K562 (cell line): ENCODE results near the gene CEP192.

Experiments used
- ADNP ChIP-seq: fragments of 200-800 bp; sonication (Bioruptor generic); IDR thresholded peaks from 2 replicates; pipeline ENCODE4 v1.6.1; 2016; ENCODE audit warnings: missing genetic modification characterization, missing compliant biosample characterization
- EGR1 ChIP-seq: fragments of 450-650 bp; conservative IDR thresholded peaks from 2 replicates; pipeline ENCODE4 v1.6.1; 2017; ENCODE audit warnings: mild to moderate bottlenecking
- MBD2 ChIP-seq: sonication (generic); IDR thresholded peaks from 2 replicates; pipeline ENCODE4 v1.6.1; 2016; ENCODE audit warnings: low read depth, borderline replicate concordance
- POLR2G ChIP-seq: fragments of 200-400 bp; formaldehyde crosslinking; IDR thresholded peaks from 2 replicates; pipeline ENCODE4 v1.6.1; 2017; ENCODE audit warnings: low read depth, mild to moderate bottlenecking, antibody characterized with exemption, low read length, moderate library complexity
- SRSF9 ChIP-seq: fragments of 200-400 bp; formaldehyde crosslinking; IDR thresholded peaks from 2 replicates; pipeline ENCODE4 v1.6.1; 2017; ENCODE audit warnings: low read depth, low read length, borderline replicate concordance
- STAG1 ChIP-seq: sonication (generic); formaldehyde crosslinking; IDR thresholded peaks from 2 replicates; pipeline ENCODE4 v1.5.0; 2020; ENCODE audit warnings: missing genetic modification reagents, borderline replicate concordance
- U2AF2 ChIP-seq: fragments of 200-400 bp; formaldehyde crosslinking; optimal IDR thresholded peaks from 2 replicates; pipeline ENCODE3; 2017; ENCODE audit warnings: low read depth, mild to moderate bottlenecking, low read length
- ZNF274 ChIP-seq: IDR thresholded peaks from 2 replicates; pipeline ENCODE4 v1.6.1; 2011; ENCODE audit warnings: low read depth, mild to moderate bottlenecking, low read length, moderate library complexity, borderline replicate concordance
- TF ChIP-seq, protein P1 (sequence below): fragments of 250-450 bp; sonication (Bioruptor Pico); IDR thresholded peaks from 2 replicates; pipeline ENCODE4 v1.4.0; 2020; ENCODE audit warnings: mild to moderate bottlenecking, moderate library complexity
- TF ChIP-seq, protein P2 (sequence below): sonication (generic); formaldehyde crosslinking; IDR thresholded peaks from 2 replicates; pipeline ENCODE4 v1.8.0; 2022; ENCODE audit warnings: missing genetic modification reagents, mild to moderate bottlenecking, borderline replicate concordance
- TF ChIP-seq, protein P3 (sequence below): sonication (generic); formaldehyde crosslinking; IDR thresholded peaks from 2 replicates; pipeline ENCODE4 v1.8.1; 2022; ENCODE audit warnings: missing genetic modification reagents

DNA sequence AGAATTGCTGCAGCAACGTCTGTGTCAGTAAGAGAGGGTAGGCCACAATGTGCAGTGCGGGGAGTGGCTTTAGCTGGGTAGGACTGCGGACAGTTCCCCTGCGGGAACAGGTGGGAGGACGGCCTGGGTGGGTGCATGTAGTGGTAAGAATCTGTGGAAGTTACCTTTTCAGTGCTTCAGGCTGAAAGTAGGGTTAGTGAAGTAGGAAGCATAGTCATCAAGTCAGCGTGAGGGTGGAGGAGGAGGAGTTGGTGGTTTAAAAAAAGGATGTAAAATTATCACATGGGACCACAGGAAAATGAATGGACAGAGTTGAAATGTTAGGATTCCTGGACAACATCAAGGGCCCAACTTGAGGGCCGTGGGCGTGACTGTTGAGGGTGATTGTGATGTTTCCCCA is 13.2 kb downstream of the CEP192 start:
- TF ChIP-seq, protein P1, sequence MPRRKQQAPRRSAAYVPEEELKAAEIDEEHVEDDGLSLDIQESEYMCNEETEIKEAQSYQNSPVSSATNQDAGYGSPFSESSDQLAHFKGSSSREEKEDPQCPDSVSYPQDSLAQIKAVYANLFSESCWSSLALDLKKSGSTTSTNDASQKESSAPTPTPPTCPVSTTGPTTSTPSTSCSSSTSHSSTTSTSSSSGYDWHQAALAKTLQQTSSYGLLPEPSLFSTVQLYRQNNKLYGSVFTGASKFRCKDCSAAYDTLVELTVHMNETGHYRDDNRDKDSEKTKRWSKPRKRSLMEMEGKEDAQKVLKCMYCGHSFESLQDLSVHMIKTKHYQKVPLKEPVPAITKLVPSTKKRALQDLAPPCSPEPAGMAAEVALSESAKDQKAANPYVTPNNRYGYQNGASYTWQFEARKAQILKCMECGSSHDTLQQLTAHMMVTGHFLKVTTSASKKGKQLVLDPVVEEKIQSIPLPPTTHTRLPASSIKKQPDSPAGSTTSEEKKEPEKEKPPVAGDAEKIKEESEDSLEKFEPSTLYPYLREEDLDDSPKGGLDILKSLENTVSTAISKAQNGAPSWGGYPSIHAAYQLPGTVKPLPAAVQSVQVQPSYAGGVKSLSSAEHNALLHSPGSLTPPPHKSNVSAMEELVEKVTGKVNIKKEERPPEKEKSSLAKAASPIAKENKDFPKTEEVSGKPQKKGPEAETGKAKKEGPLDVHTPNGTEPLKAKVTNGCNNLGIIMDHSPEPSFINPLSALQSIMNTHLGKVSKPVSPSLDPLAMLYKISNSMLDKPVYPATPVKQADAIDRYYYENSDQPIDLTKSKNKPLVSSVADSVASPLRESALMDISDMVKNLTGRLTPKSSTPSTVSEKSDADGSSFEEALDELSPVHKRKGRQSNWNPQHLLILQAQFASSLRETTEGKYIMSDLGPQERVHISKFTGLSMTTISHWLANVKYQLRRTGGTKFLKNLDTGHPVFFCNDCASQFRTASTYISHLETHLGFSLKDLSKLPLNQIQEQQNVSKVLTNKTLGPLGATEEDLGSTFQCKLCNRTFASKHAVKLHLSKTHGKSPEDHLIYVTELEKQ (CRISPR knock-in tag): no peak
- TF ChIP-seq U2AF2 (no peak), SRSF9 (no peak), POLR2G (no peak), ZNF274 (no peak), ADNP (no peak), EGR1 (no peak), MBD2 (no peak), STAG1 (no peak)
- TF ChIP-seq, protein P2, sequence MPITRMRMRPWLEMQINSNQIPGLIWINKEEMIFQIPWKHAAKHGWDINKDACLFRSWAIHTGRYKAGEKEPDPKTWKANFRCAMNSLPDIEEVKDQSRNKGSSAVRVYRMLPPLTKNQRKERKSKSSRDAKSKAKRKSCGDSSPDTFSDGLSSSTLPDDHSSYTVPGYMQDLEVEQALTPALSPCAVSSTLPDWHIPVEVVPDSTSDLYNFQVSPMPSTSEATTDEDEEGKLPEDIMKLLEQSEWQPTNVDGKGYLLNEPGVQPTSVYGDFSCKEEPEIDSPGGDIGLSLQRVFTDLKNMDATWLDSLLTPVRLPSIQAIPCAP (CRISPR knock-in tag): no peak
- TF ChIP-seq, protein P3, sequence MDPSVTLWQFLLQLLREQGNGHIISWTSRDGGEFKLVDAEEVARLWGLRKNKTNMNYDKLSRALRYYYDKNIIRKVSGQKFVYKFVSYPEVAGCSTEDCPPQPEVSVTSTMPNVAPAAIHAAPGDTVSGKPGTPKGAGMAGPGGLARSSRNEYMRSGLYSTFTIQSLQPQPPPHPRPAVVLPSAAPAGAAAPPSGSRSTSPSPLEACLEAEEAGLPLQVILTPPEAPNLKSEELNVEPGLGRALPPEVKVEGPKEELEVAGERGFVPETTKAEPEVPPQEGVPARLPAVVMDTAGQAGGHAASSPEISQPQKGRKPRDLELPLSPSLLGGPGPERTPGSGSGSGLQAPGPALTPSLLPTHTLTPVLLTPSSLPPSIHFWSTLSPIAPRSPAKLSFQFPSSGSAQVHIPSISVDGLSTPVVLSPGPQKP (CRISPR knock-in tag): no peak
